ENCODE measurements around the gene RBM10.

- TF ChIP-seq CTCF (IDR thresholded peaks at IDR 0.05): no peak
- TF ChIP-seq POLR2A (IDR thresholded peaks at IDR 0.05; ENCODE audit: low read depth): no peak
- TF ChIP-seq POLR2AphosphoS5 (IDR thresholded peaks at IDR 0.05): no peak
- no peak for TF ChIP-seq EP300 (IDR thresholded peaks at IDR 0.05)
Observed at GRCh38 chrX:47208108-47208507, 63.1 kb downstream of the RBM10 start.
